ENCODE results near the gene ACOT12. TPM values are rescaled to one million over a fixed set of nuclear protein-coding genes. Genes with fewer than 3 reads are reported as not detected.
"Not testable (repeated sequence)": the region's sequence is repeated elsewhere in the genome, so short reads cannot be mapped to it uniquely, and the experiment has no call there.

ACOT12 gene
- total and polyA plus RNA-seq, 9 donors, result 0.48 TPM; not detected in 8

- Histone ChIP-seq H3K27ac (no peak overlapping the region), H3K27me3 (no peaks in the 10 kb centered on the region), H3K9me3 (no peaks in the 10 kb centered on the region), H3K4me1 (ENCODE audit: insufficient read depth) (no peaks in the 10 kb centered on the region), H3K4me3 (no peak overlapping the region), H3K36me3 (no peaks in the 10 kb centered on the region)
- DNase-seq, result no peak
- intact Hi-C loops (cut with DNase I), result no loop called here
- TF ChIP-seq POLR2A (IDR thresholded peaks at IDR 0.05) (no peak), EP300 (IDR thresholded peaks at IDR 0.05) (no peak), CTCF (IDR thresholded peaks at IDR 0.05) (no peak)
Observed at GRCh38 chr5:81418606-81419005, 24.7 kb upstream of the ACOT12 start.

GRCh38 chr5:81417052-81417451 lies 23.1 kb upstream of the ACOT12 start:
- 89 to 90% (median 90%) methylated on average over 4 of the region's 4 CpGs for WGBS, 3 donors
- Histone ChIP-seq H3K4me3 (no peak overlapping the region), H3K27ac (no peak overlapping the region), H3K9me3 (no peaks in the 10 kb centered on the region), H3K4me1 (ENCODE audit: insufficient read depth) (no peaks in the 10 kb centered on the region), H3K36me3 (no peaks in the 10 kb centered on the region), H3K27me3 (no peaks in the 10 kb centered on the region)
- no peak for DNase-seq
- no peak for TF ChIP-seq CTCF (IDR thresholded peaks at IDR 0.05)
- no peak for TF ChIP-seq POLR2A (IDR thresholded peaks at IDR 0.05)
- TF ChIP-seq EP300 (IDR thresholded peaks at IDR 0.05), result no peak
- intact Hi-C loops (cut with DNase I), result no loop called here

- 91 to 94% (median 91%) methylated on average over 2 of the region's 2 CpGs for WGBS, 3 donors
- Histone ChIP-seq H3K27ac (no peak overlapping the region), H3K4me3 (no peak overlapping the region), H3K27me3 (no peaks in the 10 kb centered on the region), H3K36me3 (no peaks in the 10 kb centered on the region), H3K9me3 (no peaks in the 10 kb centered on the region), H3K4me1 (ENCODE audit: insufficient read depth) (peaks cover 2% of the 10 kb centered on the region)
- TF ChIP-seq POLR2A (IDR thresholded peaks at IDR 0.05) (no peak), EP300 (IDR thresholded peaks at IDR 0.05) (no peak), CTCF (IDR thresholded peaks at IDR 0.05) (no peak)
- intact Hi-C loops (cut with DNase I), result no loop called here
- DNase-seq, result no peak
Observed at GRCh38 chr5:81409896-81410295, 16.0 kb upstream of the ACOT12 start.

GRCh38 chr5:81409361-81409760 lies 15.4 kb upstream of the ACOT12 start:
- Histone ChIP-seq H3K27me3 (no peaks in the 10 kb centered on the region), H3K4me1 (ENCODE audit: insufficient read depth) (peaks cover 2% of the 10 kb centered on the region), H3K9me3 (no peaks in the 10 kb centered on the region), H3K27ac (no peak overlapping the region), H3K36me3 (no peaks in the 10 kb centered on the region), H3K4me3 (no peak overlapping the region)
- intact Hi-C loops (cut with DNase I), result no loop called here
- no peak for DNase-seq
- TF ChIP-seq CTCF (IDR thresholded peaks at IDR 0.05) (no peak), POLR2A (IDR thresholded peaks at IDR 0.05) (no peak), EP300 (IDR thresholded peaks at IDR 0.05) (no peak)
- WGBS, 3 donors, result 92 to 95% (median 95%) methylated on average over 2 of the region's 2 CpGs

GRCh38 chr5:81408496-81408895 lies 14.6 kb upstream of the ACOT12 start:
- TF ChIP-seq POLR2A (IDR thresholded peaks at IDR 0.05), result no peak
- Histone ChIP-seq H3K4me3 (no peak overlapping the region), H3K4me1 (ENCODE audit: insufficient read depth) (peaks cover 2% of the 10 kb centered on the region), H3K27ac (no peak overlapping the region), H3K36me3 (no peaks in the 10 kb centered on the region), H3K9me3 (no peaks in the 10 kb centered on the region), H3K27me3 (no peaks in the 10 kb centered on the region)
- intact Hi-C loops (cut with DNase I), result no loop called here
- 21 to 24% (median 23%) methylated on average over 1 of the region's 1 CpG for WGBS, 3 donors
- no peak for DNase-seq

GRCh38 chr5:81407811-81408210 lies 13.9 kb upstream of the ACOT12 start:
- H3K4me1 ChIP-seq (ENCODE audit: insufficient read depth); H3K36me3 ChIP-seq; intact Hi-C loops (cut with DNase I); H3K27me3 ChIP-seq; H3K9me3 ChIP-seq; DNase-seq; H3K27ac ChIP-seq; H3K4me3 ChIP-seq: not testable (repeated sequence)
- WGBS, 3 donors, result 64 to 85% (median 76%) methylated on average over 4 of the region's 4 CpGs
